LNCAP (cell line): ENCODE measurements around the gene MACROD2.

Experiments used
- TF ChIP-seq, protein P1 (sequence below): fragments of 450-650 bp; IDR thresholded peaks from 2 replicates; pipeline ENCODE4 v1.5.1; 2017; ENCODE audit warnings: mild to moderate bottlenecking

Gene MACROD2

DNA sequence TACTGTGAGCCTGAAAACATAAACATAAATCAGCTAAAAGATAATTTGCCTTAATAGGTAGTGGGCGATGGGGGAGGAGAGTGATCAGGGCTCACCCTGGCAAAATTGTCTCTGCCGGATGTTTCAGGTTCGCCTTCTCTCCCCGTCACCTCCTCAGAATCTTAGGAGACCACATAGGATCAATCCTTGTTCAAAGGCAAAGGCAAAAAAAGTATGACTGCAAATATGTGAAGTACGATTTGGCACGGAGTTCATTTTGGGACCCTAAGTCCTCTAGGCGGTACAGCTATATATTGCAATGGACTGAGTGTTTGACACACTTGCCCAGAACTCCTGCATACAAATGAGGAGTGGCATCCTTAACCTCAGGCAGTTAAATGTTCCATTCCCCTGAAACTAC lies 991.3 kb downstream of the MACROD2 start:
- TF ChIP-seq, protein P1, sequence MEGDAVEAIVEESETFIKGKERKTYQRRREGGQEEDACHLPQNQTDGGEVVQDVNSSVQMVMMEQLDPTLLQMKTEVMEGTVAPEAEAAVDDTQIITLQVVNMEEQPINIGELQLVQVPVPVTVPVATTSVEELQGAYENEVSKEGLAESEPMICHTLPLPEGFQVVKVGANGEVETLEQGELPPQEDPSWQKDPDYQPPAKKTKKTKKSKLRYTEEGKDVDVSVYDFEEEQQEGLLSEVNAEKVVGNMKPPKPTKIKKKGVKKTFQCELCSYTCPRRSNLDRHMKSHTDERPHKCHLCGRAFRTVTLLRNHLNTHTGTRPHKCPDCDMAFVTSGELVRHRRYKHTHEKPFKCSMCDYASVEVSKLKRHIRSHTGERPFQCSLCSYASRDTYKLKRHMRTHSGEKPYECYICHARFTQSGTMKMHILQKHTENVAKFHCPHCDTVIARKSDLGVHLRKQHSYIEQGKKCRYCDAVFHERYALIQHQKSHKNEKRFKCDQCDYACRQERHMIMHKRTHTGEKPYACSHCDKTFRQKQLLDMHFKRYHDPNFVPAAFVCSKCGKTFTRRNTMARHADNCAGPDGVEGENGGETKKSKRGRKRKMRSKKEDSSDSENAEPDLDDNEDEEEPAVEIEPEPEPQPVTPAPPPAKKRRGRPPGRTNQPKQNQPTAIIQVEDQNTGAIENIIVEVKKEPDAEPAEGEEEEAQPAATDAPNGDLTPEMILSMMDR = no peak

DNA sequence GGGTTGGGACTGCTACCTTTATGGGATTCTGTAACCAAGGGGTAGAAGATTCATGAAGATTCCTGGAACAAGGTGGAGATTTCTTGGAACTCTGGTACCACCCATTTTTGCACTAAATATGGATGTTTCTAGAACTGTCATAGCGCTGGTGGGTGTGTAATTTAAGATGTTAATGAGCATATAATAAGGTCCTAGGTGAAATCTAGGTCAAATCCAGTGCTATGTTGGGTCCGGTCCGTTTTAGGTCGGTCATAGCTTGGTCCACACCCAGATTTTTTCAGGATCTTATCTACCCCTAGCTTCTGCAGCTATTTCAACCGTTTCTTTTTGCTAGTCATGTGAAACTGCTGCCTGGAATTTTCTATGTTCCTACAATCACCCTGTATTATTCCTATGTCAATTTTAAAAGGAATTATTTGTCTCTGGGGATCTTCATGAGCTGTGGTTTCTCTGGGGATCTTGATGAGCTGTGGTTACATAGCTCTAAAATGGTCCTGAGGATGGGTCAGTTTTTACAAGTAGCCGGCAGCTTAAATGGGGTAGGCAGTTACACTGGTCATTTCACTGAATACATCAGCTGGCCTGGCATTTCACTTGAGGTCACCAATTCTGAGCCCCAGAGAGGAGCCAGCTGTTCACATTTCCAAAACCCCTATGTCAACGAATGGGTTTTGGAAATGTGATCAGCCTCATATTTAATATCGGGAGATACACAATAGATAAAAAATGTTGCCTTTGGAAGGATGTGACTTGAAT lies 994.4 kb downstream of the MACROD2 start:
- TF ChIP-seq, protein P1 = no peak

GRCh38 chr20:14991023-14991422 lies 995.7 kb downstream of the MACROD2 start:
- TF ChIP-seq, protein P1 = no peak

- TF ChIP-seq, protein P1 = no peak
Measured at GRCh38 chr20:14992153-14992552, 996.8 kb downstream of the MACROD2 start.

- TF ChIP-seq, protein P1 = no peak
Measured at GRCh38 chr20:14992961-14993360, 997.6 kb downstream of the MACROD2 start.

GRCh38 chr20:14996883-14997672 lies 1001.8 kb downstream of the MACROD2 start:
- TF ChIP-seq, protein P1 = no peak

GRCh38 chr20:14997791-14998190 lies 1002.5 kb downstream of the MACROD2 start:
- TF ChIP-seq, protein P1 = no peak
